ENCODE data around the gene LYST. TPM values are rescaled to one million over a fixed set of nuclear protein-coding genes. Genes with fewer than 3 reads are reported as not detected.
"Not testable (repeated sequence)": the region's sequence is repeated elsewhere in the genome, so short reads cannot be mapped to it uniquely, and the experiment has no call there.

Gene LYST
- total and polyA plus RNA-seq, 5 donors: 3.8 to 15.3 (median 12.0) TPM

- 90% methylated on average over 11 of the region's 11 CpGs for WGBS
- intact Hi-C loops (cut with DNase I): no loop called here
- H3K9me3 ChIP-seq (ENCODE audit: control insufficient read depth, low read length): no peaks in the 10 kb centered on the region
- ATAC-seq: no peak
- no peak for DNase-seq
- no peaks in the 10 kb centered on the region for H3K27me3 ChIP-seq (ENCODE audit: control insufficient read depth, insufficient read depth)
- no peak overlapping the region for H3K4me3 ChIP-seq (ENCODE audit: low read length)
- H3K27ac ChIP-seq (ENCODE audit: low read length): no peak overlapping the region
- peaks cover 5% of the 10 kb centered on the region for H3K4me1 ChIP-seq (ENCODE audit: control insufficient read depth, insufficient read depth, low read length)
Measured at GRCh38 chr1:235652364-235652763, 214.3 kb downstream of the LYST start.

DNA sequence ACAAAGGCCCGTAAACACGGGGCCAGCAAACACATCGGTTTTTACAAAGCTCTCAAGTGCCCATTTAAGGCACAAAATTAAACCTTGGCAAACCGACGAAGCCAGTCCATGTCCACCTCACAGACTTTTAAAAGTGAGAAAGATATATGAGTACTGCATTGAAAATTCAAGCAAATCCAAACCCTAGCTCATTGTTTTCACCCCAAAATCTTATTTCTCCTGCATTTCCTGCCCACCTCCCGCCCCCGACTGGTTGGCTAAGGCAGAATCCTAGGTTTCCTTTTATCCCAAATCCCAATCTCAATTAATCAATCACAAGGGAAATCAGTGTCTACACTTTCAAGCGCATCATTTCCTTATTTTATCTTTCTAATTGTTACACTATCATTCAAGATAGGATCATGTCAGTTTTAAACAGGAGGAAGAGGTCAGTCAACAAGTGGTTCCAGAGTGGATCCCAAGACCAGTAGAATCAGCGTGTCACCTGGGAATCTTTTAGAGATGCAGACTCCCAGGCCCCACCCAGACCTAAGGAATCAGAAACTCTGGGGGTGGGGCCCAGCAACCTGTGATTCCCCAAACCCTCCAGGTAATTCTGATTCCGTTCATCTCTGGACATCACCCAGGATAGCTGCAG is 215.4 kb downstream of the LYST start:
- WGBS: 35% methylated on average over 10 of the region's 10 CpGs

DNA sequence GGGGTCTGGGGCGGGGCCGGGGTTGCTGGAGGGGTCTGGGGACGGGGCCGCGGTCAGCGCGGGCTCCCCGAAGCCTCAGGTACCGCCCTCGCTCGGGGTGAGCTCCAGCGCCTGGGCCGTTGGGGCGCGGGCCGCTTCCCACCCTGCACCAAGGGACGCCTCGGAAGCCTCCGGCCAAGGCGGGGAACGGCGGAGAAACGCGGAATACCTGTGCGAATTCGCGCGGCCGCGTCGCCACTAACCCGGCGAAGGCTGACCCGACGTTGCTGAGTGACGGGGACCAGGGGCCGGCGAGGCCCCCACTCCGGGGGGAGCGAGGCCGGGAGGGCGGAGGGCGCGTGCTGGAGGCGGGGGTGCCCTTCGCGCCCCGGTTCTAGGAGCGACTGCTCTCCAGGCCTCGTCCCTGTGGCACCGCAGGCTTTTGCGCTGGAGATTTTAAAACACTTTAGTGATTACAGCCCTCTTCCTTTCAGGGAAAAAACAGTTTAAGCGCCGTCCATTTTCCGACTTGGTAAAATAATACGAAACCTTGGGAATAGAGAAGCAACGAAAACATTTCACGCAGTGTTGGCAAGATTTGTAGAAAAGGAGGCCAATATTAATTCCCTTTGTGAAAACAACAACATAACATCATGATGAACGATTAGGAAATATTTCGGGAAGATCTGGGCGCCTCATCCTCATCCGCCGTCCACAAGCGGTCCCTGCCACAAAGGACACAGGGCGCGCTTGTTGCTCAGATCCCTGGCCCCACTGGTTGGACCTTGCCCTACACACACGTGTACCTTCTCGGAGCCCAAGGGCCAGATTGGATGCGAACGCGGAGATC is 216.2 kb downstream of the LYST start:
- ATAC-seq (peak; percentile 27 to 44), DNase-seq (peak in 2 of 3 donors; percentile 51 to 52)
- no peaks in the 10 kb centered on the region for H3K27me3 ChIP-seq (ENCODE audit: control insufficient read depth, insufficient read depth)
- H3K27ac ChIP-seq (ENCODE audit: low read length): no peak overlapping the region
- WGBS: 2% methylated on average over 71 of the region's 71 CpGs
- H3K4me1 ChIP-seq (ENCODE audit: control insufficient read depth, insufficient read depth, low read length): peaks cover 5% of the 10 kb centered on the region
- no peaks in the 10 kb centered on the region for H3K9me3 ChIP-seq (ENCODE audit: control insufficient read depth, low read length)
- peak overlapping the region; percentile 85 for H3K4me3 ChIP-seq (ENCODE audit: low read length)
- intact Hi-C loops (cut with DNase I): no loop called here

More for the DNA sequence above, 215.4 kb downstream of the LYST start:
- no peak for ATAC-seq
- H3K4me1 ChIP-seq (ENCODE audit: control insufficient read depth, insufficient read depth, low read length): peaks cover 5% of the 10 kb centered on the region
- no peaks in the 10 kb centered on the region for H3K27me3 ChIP-seq (ENCODE audit: control insufficient read depth, insufficient read depth)
- no peak overlapping the region for H3K27ac ChIP-seq (ENCODE audit: low read length)
- no peak for DNase-seq
- no peak overlapping the region for H3K4me3 ChIP-seq (ENCODE audit: low read length)
- H3K9me3 ChIP-seq (ENCODE audit: control insufficient read depth, low read length): no peaks in the 10 kb centered on the region
- intact Hi-C loops (cut with DNase I): no loop called here

GRCh38 chr1:235649368-235650163 is 217.1 kb downstream of the LYST start, which contains the start of gene GNG4:
Gene GNG4 (minus strand): TSS chr1:235649784. CDS start chr1:235583838, 65,946 bp downstream.
- H3K4me3 ChIP-seq (ENCODE audit: low read length): peak within 1 kb of the TSS; percentile 85
- DNase-seq: peak in 1 of 3 donors; percentile 56
- peaks cover 5% of the 10 kb centered on the region for H3K4me1 ChIP-seq (ENCODE audit: control insufficient read depth, insufficient read depth, low read length)
- no peaks in the 10 kb centered on the region for H3K9me3 ChIP-seq (ENCODE audit: control insufficient read depth, low read length)
- under 1% methylated on average over 110 of the region's 111 CpGs for WGBS
- H3K27ac ChIP-seq (ENCODE audit: low read length): no peak within 1 kb of the TSS
- peak; percentile 19 to 25 for ATAC-seq
- H3K27me3 ChIP-seq (ENCODE audit: control insufficient read depth, insufficient read depth): no peaks in the 10 kb centered on the region
- intact Hi-C loops (cut with DNase I): no loop called here

GRCh38 chr1:235648954-235649367 is 217.7 kb downstream of the LYST start:
- no peaks in the 10 kb centered on the region for H3K27me3 ChIP-seq (ENCODE audit: control insufficient read depth, insufficient read depth)

DNA sequence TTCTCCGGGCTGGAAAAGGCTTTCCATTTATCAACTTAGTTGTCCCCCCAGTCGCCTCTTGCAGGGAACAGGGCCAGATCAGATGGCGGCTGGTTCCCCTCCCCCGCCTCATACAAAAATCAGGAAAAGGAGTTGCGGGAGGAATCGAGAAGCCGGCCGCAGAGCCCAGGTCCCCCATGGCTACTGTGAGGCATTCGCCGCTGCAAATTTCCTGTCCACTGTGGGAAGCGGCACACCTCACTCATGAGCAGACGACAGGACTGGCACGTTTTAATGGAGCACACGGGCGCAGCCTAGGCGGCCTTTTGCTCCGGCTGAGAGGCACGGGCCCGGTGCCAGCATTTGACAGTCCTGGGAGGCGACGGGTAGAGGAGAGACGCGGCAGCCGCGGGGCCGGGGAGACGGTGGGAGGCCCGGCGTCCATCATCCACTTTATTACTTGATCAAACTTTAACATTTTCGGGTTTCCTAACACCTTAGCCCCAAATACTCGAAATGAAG is 218.2 kb downstream of the LYST start:
- no peak overlapping the region for H3K27ac ChIP-seq (ENCODE audit: low read length)
- intact Hi-C loops (cut with DNase I): no loop called here
- ATAC-seq (peak in 1 of 2 donors; percentile 53), DNase-seq (peak in 2 of 3 donors; percentile 60 to 61)
- H3K9me3 ChIP-seq (ENCODE audit: control insufficient read depth, low read length): no peaks in the 10 kb centered on the region
- no peak overlapping the region for H3K4me3 ChIP-seq (ENCODE audit: low read length)
- WGBS: 7% methylated on average over 31 of the region's 31 CpGs
- H3K27me3 ChIP-seq (ENCODE audit: control insufficient read depth, insufficient read depth): no peaks in the 10 kb centered on the region
- peaks cover 5% of the 10 kb centered on the region for H3K4me1 ChIP-seq (ENCODE audit: control insufficient read depth, insufficient read depth, low read length)

More at GRCh38 chr1:235648954-235649367, 217.7 kb downstream of the LYST start:
- H3K27ac ChIP-seq (ENCODE audit: low read length): no peak overlapping the region
- H3K9me3 ChIP-seq (ENCODE audit: control insufficient read depth, low read length): no peaks in the 10 kb centered on the region
- peak; percentile 75 to 82 for ATAC-seq
- WGBS: under 1% methylated on average over 30 of the region's 30 CpGs
- H3K4me1 ChIP-seq (ENCODE audit: control insufficient read depth, insufficient read depth, low read length): peaks cover 5% of the 10 kb centered on the region
- intact Hi-C loops (cut with DNase I): no loop called here
- peak overlapping the region; percentile 85 for H3K4me3 ChIP-seq (ENCODE audit: low read length)
- DNase-seq: peak; percentile 51 to 70 (median 67)

DNA sequence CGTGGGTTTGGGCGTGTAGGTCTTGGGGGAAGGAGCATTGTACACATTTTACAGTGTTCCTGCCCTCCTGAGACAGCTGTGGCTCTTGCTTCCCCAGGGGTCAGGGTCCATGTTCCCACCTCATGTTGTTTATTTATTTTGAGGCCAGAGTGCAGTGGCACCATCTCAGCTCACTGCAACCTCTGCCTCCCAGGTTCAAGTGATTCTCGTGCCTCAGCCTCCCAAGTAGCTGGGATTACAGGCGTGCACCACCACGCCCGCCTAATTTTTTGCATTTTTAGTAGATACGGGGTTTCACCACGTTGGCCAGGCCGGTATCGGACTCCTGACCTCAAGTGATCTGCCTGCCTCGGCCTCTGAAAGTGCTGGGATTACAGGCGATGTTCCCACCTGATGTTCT is 219.2 kb downstream of the LYST start:
- ATAC-seq; H3K9me3 ChIP-seq (ENCODE audit: control insufficient read depth, low read length); DNase-seq; H3K27me3 ChIP-seq (ENCODE audit: control insufficient read depth, insufficient read depth); H3K4me1 ChIP-seq (ENCODE audit: control insufficient read depth, insufficient read depth, low read length); H3K4me3 ChIP-seq (ENCODE audit: low read length); intact Hi-C loops (cut with DNase I); H3K27ac ChIP-seq (ENCODE audit: low read length): not testable (repeated sequence)
- 93% methylated on average over 12 of the region's 12 CpGs for WGBS

GRCh38 chr1:235646463-235646862 is 220.2 kb downstream of the LYST start:
- DNase-seq (no peak), ATAC-seq (no peak)
- Histone ChIP-seq H3K27me3 (ENCODE audit: control insufficient read depth, insufficient read depth) (no peaks in the 10 kb centered on the region), H3K4me1 (ENCODE audit: control insufficient read depth, insufficient read depth, low read length) (peaks cover 5% of the 10 kb centered on the region), H3K4me3 (ENCODE audit: low read length) (no peak overlapping the region), H3K9me3 (ENCODE audit: control insufficient read depth, low read length) (no peaks in the 10 kb centered on the region), H3K27ac (ENCODE audit: low read length) (no peak overlapping the region)
- WGBS: 79% methylated on average over 9 of the region's 9 CpGs
- intact Hi-C loops (cut with DNase I): no loop called here

- WGBS: 87% methylated on average over 13 of the region's 13 CpGs
- no peaks in the 10 kb centered on the region for H3K9me3 ChIP-seq (ENCODE audit: control insufficient read depth, low read length)
- DNase-seq: no peak
- no peak overlapping the region for H3K27ac ChIP-seq (ENCODE audit: low read length)
- H3K4me3 ChIP-seq (ENCODE audit: low read length): no peak overlapping the region
- intact Hi-C loops (cut with DNase I): no loop called here
- ATAC-seq: no peak
- no peaks in the 10 kb centered on the region for H3K27me3 ChIP-seq (ENCODE audit: control insufficient read depth, insufficient read depth)
- no peaks in the 10 kb centered on the region for H3K4me1 ChIP-seq (ENCODE audit: control insufficient read depth, insufficient read depth, low read length)
Measured at GRCh38 chr1:235644693-235645305, 221.9 kb downstream of the LYST start.

DNA sequence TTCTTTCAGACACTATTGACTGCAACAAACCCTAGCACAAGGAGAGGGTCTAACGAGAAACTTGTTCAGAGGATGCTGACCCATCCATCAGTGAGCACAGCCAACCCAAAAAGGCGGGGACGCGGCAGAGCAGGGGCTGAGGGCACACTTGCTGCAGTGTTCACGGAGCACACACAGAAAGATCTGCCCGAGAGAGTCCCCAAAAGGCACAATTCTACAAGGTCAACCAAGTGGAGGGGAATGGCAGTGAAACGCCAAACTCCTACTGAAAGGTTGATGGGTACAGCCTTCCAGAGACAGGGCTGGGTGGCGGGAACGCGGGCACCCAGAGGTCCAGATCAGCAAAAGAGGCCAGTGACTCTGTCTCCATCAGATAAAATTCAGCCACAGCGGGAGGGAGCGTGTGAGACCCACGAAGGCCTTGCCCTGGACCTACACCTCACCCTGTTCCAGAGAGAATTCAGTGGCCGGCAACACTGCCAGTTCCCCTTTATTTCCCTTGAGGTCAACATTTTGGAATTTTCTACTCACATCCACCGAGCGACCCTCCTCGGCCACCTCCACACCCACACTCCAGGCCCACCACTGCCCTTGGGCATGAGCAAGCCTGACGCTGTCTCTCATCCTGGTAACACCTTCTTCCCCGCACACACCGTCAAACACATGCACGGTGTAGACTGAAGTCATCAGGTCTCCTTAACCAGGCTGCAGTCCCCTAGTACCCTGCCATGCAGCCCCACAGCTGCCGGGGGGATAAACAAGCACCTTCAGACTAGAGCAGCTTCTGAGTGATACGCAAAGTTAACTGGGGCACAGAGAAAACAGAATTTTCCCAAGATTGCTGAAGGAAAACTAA is 222.6 kb downstream of the LYST start:
- intact Hi-C loops (cut with DNase I): no loop called here
- DNase-seq (no peak), ATAC-seq (no peak)
- H3K27me3 ChIP-seq (ENCODE audit: control insufficient read depth, insufficient read depth): no peaks in the 10 kb centered on the region
- H3K4me1 ChIP-seq (ENCODE audit: control insufficient read depth, insufficient read depth, low read length): no peaks in the 10 kb centered on the region
- WGBS: 90% methylated on average over 23 of the region's 23 CpGs
- no peak overlapping the region for H3K27ac ChIP-seq (ENCODE audit: low read length)
- H3K9me3 ChIP-seq (ENCODE audit: control insufficient read depth, low read length): no peaks in the 10 kb centered on the region
- no peak overlapping the region for H3K4me3 ChIP-seq (ENCODE audit: low read length)

Data from right cardiac atrium (tissue), 5 donors.